Globus pallidus (tissue), 1 donor: Measurements from ENCODE around the gene SPATA9.
A peak's percentile ranks its signal among the peaks of the same experiment; 100 is the strongest.

ENCODE experiments used
- DNase-seq: peaks from one replicate; pipeline ENCODE4 v3.0.0-alpha.2; 2015; ENCODE audit warnings: low spot score

Gene SPATA9

GRCh38 chr5:95684361-95684760 lies 1.6 kb upstream of the SPATA9 start:
- DNase-seq, result no peak

GRCh38 chr5:95673081-95673480 lies 9.7 kb downstream of the SPATA9 start:
- no peak for DNase-seq

GRCh38 chr5:95672641-95673040 lies 10.2 kb downstream of the SPATA9 start:
- DNase-seq, result no peak

GRCh38 chr5:95671826-95672225 lies 11.0 kb downstream of the SPATA9 start:
- DNase-seq, result no peak

- no peak for DNase-seq
Observed at GRCh38 chr5:95670568-95670967, 12.2 kb downstream of the SPATA9 start.

GRCh38 chr5:95669985-95670384 lies 12.8 kb downstream of the SPATA9 start:
- DNase-seq, result no peak

- peak; percentile 55 for DNase-seq
Observed at GRCh38 chr5:95669540-95669939, 13.3 kb downstream of the SPATA9 start.

- no peak for DNase-seq
Observed at GRCh38 chr5:95668728-95669127, 14.1 kb downstream of the SPATA9 start.

GRCh38 chr5:95668216-95668615 lies 14.6 kb downstream of the SPATA9 start:
- DNase-seq, result no peak

- DNase-seq, result no peak
Observed at GRCh38 chr5:95667678-95668077, 15.1 kb downstream of the SPATA9 start.

GRCh38 chr5:95667061-95667618 lies 15.7 kb downstream of the SPATA9 start:
- no peak for DNase-seq

- DNase-seq, result peak; percentile 65
Observed at GRCh38 chr5:95664204-95664786, 18.5 kb downstream of the SPATA9 start.

GRCh38 chr5:95662946-95663345 lies 19.8 kb downstream of the SPATA9 start:
- DNase-seq, result no peak

GRCh38 chr5:95660060-95660459 lies 22.7 kb downstream of the SPATA9 start:
- no peak for DNase-seq

GRCh38 chr5:95655575-95655974 lies 27.2 kb downstream of the SPATA9 start:
- no peak for DNase-seq

GRCh38 chr5:95654196-95654595 lies 28.6 kb downstream of the SPATA9 start:
- no peak for DNase-seq

- no peak for DNase-seq
Observed at GRCh38 chr5:95652849-95653248, 29.9 kb downstream of the SPATA9 start.

- DNase-seq, result no peak
Observed at GRCh38 chr5:95649842-95650620, 32.8 kb downstream of the SPATA9 start.

GRCh38 chr5:95649274-95649673 lies 33.5 kb downstream of the SPATA9 start:
- no peak for DNase-seq

GRCh38 chr5:95647886-95648860 lies 34.6 kb downstream of the SPATA9 start:
- DNase-seq, result no peak

- DNase-seq, result peak; percentile 96
Observed at GRCh38 chr5:95646569-95647431, 36.0 kb downstream of the SPATA9 start, which contains the start of gene RFESD. Gene RFESD (plus strand): TSS chr5:95646777. CDS start chr5:95652272, 5,495 bp downstream.
